Fibroblast of the aortic adventitia (primary cell): ENCODE results near the gene PPP2R5D. TPM values are rescaled to one million over a fixed set of nuclear protein-coding genes. Genes with fewer than 3 reads are reported as not detected.

Experiments used
- DNase-seq: peaks from one replicate; pipeline ENCODE4 v3.0.0-alpha.2; 2010; ENCODE audit warnings: low read depth
- H3K4me3 ChIP-seq: 2 replicates; pipeline ENCODE4 v1.5.1; 2011; ENCODE audit warnings: low read depth, mild to moderate bottlenecking, control low read depth, low read length, moderate library complexity
- CTCF ChIP-seq: IDR thresholded peaks from 2 replicates; pipeline ENCODE4 v1.5.1; 2011; ENCODE audit warnings: mild to moderate bottlenecking, low read length, control low read depth, inconsistent platforms; ENCODE audit not compliant: insufficient read depth
- total RNA-seq: library from RNA; depleted of rRNA; stranded (reverse); fragments of >200 nt; gene quantifications from 2 replicates; pipeline ENCODE4 v1.2.3, GENCODE V29; 2012; ENCODE audit warnings: low replicate concordance

Gene PPP2R5D
- total RNA-seq, 1 donor = 46.9 TPM

GRCh38 chr6:42959917-42960242 is 24.5 kb upstream of the PPP2R5D start:
- no peak for TF ChIP-seq CTCF
- DNase-seq = no peak
- peak overlapping the region; percentile 55 for H3K4me3 ChIP-seq

GRCh38 chr6:42960243-42961019 is 23.9 kb upstream of the PPP2R5D start, which contains the start of gene GNMT:
Gene GNMT (plus strand): TSS chr6:42960754. CDS start chr6:42960768, 14 bp downstream.
- TF ChIP-seq CTCF = no peak
- no peak for DNase-seq
- H3K4me3 ChIP-seq = peak within 1 kb of the TSS; percentile 55

GRCh38 chr6:42961020-42961470 is 23.3 kb upstream of the PPP2R5D start:
- no peak for TF ChIP-seq CTCF
- peak overlapping the region; percentile 55 for H3K4me3 ChIP-seq
- no peak for DNase-seq

GRCh38 chr6:42962096-42962495 is 22.3 kb upstream of the PPP2R5D start:
- H3K4me3 ChIP-seq = no peak overlapping the region
- no peak for DNase-seq
- no peak for TF ChIP-seq CTCF

- H3K4me3 ChIP-seq = no peak overlapping the region
- no peak for DNase-seq
- TF ChIP-seq CTCF = no peak
Measured at GRCh38 chr6:42962502-42963178, 21.7 kb upstream of the PPP2R5D start.

- DNase-seq = no peak
- no peak overlapping the region for H3K4me3 ChIP-seq
- TF ChIP-seq CTCF = no peak
Measured at GRCh38 chr6:42963179-42963854, 21.1 kb upstream of the PPP2R5D start.
